Measurements from ENCODE around the gene SPATA21. TPM values are rescaled to one million over a fixed set of nuclear protein-coding genes. Genes with fewer than 3 reads are reported as not detected.
"Not testable (repeated sequence)": the region's sequence is repeated elsewhere in the genome, so short reads cannot be mapped to it uniquely, and the experiment has no call there.

The SPATA21 gene
- total and polyA plus RNA-seq, 12 donors = 0.13 to 3.1 (median 0.16) TPM; not detected in 8

- no peak for TF ChIP-seq POLR2A (IDR thresholded peaks at IDR 0.05)
- TF ChIP-seq, protein P1, sequence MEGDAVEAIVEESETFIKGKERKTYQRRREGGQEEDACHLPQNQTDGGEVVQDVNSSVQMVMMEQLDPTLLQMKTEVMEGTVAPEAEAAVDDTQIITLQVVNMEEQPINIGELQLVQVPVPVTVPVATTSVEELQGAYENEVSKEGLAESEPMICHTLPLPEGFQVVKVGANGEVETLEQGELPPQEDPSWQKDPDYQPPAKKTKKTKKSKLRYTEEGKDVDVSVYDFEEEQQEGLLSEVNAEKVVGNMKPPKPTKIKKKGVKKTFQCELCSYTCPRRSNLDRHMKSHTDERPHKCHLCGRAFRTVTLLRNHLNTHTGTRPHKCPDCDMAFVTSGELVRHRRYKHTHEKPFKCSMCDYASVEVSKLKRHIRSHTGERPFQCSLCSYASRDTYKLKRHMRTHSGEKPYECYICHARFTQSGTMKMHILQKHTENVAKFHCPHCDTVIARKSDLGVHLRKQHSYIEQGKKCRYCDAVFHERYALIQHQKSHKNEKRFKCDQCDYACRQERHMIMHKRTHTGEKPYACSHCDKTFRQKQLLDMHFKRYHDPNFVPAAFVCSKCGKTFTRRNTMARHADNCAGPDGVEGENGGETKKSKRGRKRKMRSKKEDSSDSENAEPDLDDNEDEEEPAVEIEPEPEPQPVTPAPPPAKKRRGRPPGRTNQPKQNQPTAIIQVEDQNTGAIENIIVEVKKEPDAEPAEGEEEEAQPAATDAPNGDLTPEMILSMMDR (IDR thresholded peaks at IDR 0.05) = no peak
- Histone ChIP-seq H3K9me3 (replicated peaks in 1 of 3) (no peaks in the 10 kb centered on the region), H3K4me1 (replicated peaks in 1 of 2) (peaks cover 0 to 5% of the 10 kb centered on the region in 2 donors), H3K36me3 (replicated peaks in 1 of 2) (peaks cover 0 to 73% of the 10 kb centered on the region in 2 donors), H3K27me3 (no peaks in the 10 kb centered on the region), H3K4me3 (no peak overlapping the region), H3K27ac (peak overlapping the region in 1 of 5 donors; percentile 3)
- no peak for DNase-seq
- 80 to 90% (median 87%) methylated on average over 4 to 6 of the region's 6 CpGs for WGBS, 4 donors
- intact Hi-C loops (cut with DNase I) = no loop called here
Measured at GRCh38 chr1:16458831-16459230, 21.6 kb upstream of the SPATA21 start.

GRCh38 chr1:16456151-16456550, 18.9 kb upstream of the SPATA21 start:
- H3K27me3 ChIP-seq; H3K27ac ChIP-seq; H3K4me1 ChIP-seq (replicated peaks in 1 of 2); DNase-seq; H3K4me3 ChIP-seq; H3K9me3 ChIP-seq (replicated peaks in 1 of 3); intact Hi-C loops (cut with DNase I): not testable (repeated sequence)
- 92 to 100% (median 94%) methylated on average over 5 to 10 of the region's 10 CpGs for WGBS, 4 donors
- peaks cover 0 to 90% of the 10 kb centered on the region in 2 donors for H3K36me3 ChIP-seq (replicated peaks in 1 of 2)

GRCh38 chr1:16454909-16455308, 17.7 kb upstream of the SPATA21 start:
- H3K27ac ChIP-seq; H3K4me1 ChIP-seq (replicated peaks in 1 of 2); intact Hi-C loops (cut with DNase I); H3K9me3 ChIP-seq (replicated peaks in 1 of 3); H3K27me3 ChIP-seq; DNase-seq; H3K4me3 ChIP-seq: not testable (repeated sequence)
- peaks cover 0 to 94% of the 10 kb centered on the region in 2 donors for H3K36me3 ChIP-seq (replicated peaks in 1 of 2)
- WGBS, 4 donors = 76 to 85% (median 83%) methylated on average over 3 of the region's 3 CpGs

- DNase-seq = no peak
- Histone ChIP-seq H3K4me3 (no peak overlapping the region), H3K27me3 (no peaks in the 10 kb centered on the region), H3K4me1 (replicated peaks in 1 of 2) (no peaks in the 10 kb centered on the region), H3K36me3 (replicated peaks in 1 of 2) (peaks cover 0 to 92% of the 10 kb centered on the region in 2 donors), H3K27ac (no peak overlapping the region), H3K9me3 (replicated peaks in 1 of 3) (no peaks in the 10 kb centered on the region)
- intact Hi-C loops (cut with DNase I) = no loop called here
- TF ChIP-seq, protein P1 (IDR thresholded peaks at IDR 0.05) = no peak
- no peak for TF ChIP-seq POLR2A (IDR thresholded peaks at IDR 0.05)
- WGBS, 4 donors = 72 to 79% (median 74%) methylated on average over 11 to 13 of the region's 13 CpGs
Measured at GRCh38 chr1:16451841-16452528, 14.8 kb upstream of the SPATA21 start.

DNA sequence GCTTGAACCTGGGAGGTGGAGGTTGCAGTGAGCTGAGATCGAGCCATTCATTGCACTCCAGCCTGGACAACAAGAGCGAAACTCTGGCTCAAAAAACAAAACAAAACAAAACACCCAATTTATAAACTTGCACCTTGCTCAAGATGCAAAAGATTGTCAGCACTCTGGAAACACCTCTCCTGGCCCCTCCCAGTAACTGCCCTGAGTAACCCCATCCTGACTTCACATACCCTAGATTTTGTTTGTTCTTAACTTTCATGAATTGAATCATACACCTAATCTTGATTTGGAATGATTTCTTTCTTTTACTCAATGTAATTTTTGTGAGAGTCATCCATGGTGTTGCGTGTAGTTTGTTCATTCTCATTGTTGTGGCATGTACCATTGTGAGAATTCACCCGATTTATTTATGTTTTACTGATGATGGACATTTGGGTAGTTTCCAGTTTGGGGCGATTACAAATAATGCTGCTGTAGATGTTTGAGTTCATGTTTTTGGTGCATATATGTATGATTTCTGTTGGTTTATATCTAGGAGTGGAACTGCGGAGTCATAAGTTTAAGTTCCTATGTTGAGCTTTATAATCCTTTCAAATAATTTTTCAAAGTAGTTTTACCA, 13.7 kb upstream of the SPATA21 start:
- WGBS, 4 donors = 88 to 96% (median 91%) methylated on average over 6 of the region's 6 CpGs
- Histone ChIP-seq H3K36me3 (replicated peaks in 1 of 2) (peaks cover 0 to 89% of the 10 kb centered on the region in 2 donors), H3K4me1 (replicated peaks in 1 of 2) (no peaks in the 10 kb centered on the region), H3K4me3 (no peak overlapping the region), H3K9me3 (replicated peaks in 1 of 3) (no peaks in the 10 kb centered on the region), H3K27ac (no peak overlapping the region), H3K27me3 (no peaks in the 10 kb centered on the region)
- TF ChIP-seq, protein P1 (IDR thresholded peaks at IDR 0.05) = no peak
- no peak for TF ChIP-seq POLR2A (IDR thresholded peaks at IDR 0.05)
- no peak for DNase-seq
- intact Hi-C loops (cut with DNase I) = no loop called here
